Right lobe of liver (tissue), 6 donors: ENCODE data around the gene DMTF1. TPM values are rescaled to one million over a fixed set of nuclear protein-coding genes. Genes with fewer than 3 reads are reported as not detected.

ENCODE experiments used
- ATAC-seq, 4 donors: fragments of 200-7000 bp; cut with Tn5 transposase; one replicate each; pipeline ENCODE4 v1.9.1; 2020; ENCODE audit warnings: mild to moderate bottlenecking in 4 of 4, moderate library complexity in 4 of 4
- DNase-seq, 3 donors: peaks; one replicate each; pipeline ENCODE4 v3.0.0-alpha.2; 2020
- H3K27ac ChIP-seq, 3 donors: fragments of 200-600 bp; one replicate each; pipeline ENCODE4 v1.8.0; 2022
- H3K27me3 ChIP-seq, 2 donors: fragments of 200-600 bp; one replicate each; pipeline ENCODE4 v1.8.0; 2022
- H3K36me3 ChIP-seq, 4 donors: fragments of 200-600 bp; sonication (generic) in 1 of 4; one replicate each; pipeline versions ENCODE4 v1.5.1 to v1.8.0; 2017 to 2022; ENCODE audit warnings: control low read depth in 1 of 4
- H3K4me1 ChIP-seq, 4 donors: fragments of 200-600 bp; sonication (generic) in 1 of 4; one replicate each; pipeline versions ENCODE4 v1.5.1 to v1.8.0; 2017 to 2022; ENCODE audit warnings: control low read depth in 1 of 4
- H3K4me3 ChIP-seq, 3 donors: fragments of 200-600 bp; one replicate each; pipeline ENCODE4 v1.8.0; 2022
- H3K9me3 ChIP-seq, 4 donors: fragments of 200-600 bp; sonication (generic) in 1 of 4; one replicate each; pipeline versions ENCODE4 v1.5.1 to v1.8.0; 2017 to 2022; ENCODE audit warnings: control low read depth in 1 of 4
- CTCF ChIP-seq, 4 donors: fragments of 200-600 bp in 3 of 4; fragments of 450-650 bp in 1 of 4; IDR thresholded peaks; one replicate each; pipeline versions ENCODE4 v1.5.1 to v1.8.0; 2016 to 2022; ENCODE audit warnings: antibody characterized with exemption in 4 of 4, mild to moderate bottlenecking in 2 of 4
- POLR2A ChIP-seq: fragments of 450-650 bp; IDR thresholded peaks from one replicate; pipeline ENCODE4 v1.6.1; 2017; ENCODE audit warnings: antibody characterized with exemption, mild to moderate bottlenecking
- WGBS: methylation state at CpG from one replicate; pipeline ENCODE4 v1.1.6; 2018; ENCODE audit warnings: low coverage, low lambda C conversion rate; ENCODE audit not compliant: insufficient coverage; ENCODE audit errors: missing lambda C conversion rate; 5-methylcytosine and 5-hydroxymethylcytosine counted together
- intact Hi-C, 2 donors: fragments of 100-400 bp; cut with DNase I; formaldehyde crosslinking; loops; one replicate each; pipeline versions ENCODE4 v1.11.2 to v1.14.1; 2022
- total RNA-seq, 6 experiments: library from RNA; depleted of rRNA in 2 of 6; stranded (reverse); fragments of >200 nt in 2 of 6; fragmentation: NEBNext Ultra II Directional in 3 of 6; extraction: Animal tissue kit (Norgen Biotek cat#: 25700) in 3 of 6; gene quantifications; one replicate each; pipeline versions ENCODE4 v1.1.0 to v1.2.4, GENCODE V29; 2016 to 2023
- donor health status: DM: no; HTN: yes; CAD: no.
- donor health status: DM: no; HTN: no; CAD: no.
- donor health status: DM: no; HTN: no; CAD: no.
- donor health status: DM: no; HTN: yes; CAD: no.
- donor health status: DM: no; HTN: yes; CAD: no.

DMTF1 gene
- total RNA-seq, 6 experiments from 2014 or later: 16.7 to 28.1 (median 22.2) TPM

GRCh38 chr7:87187120-87187519 lies 34.9 kb downstream of the DMTF1 start:
- 100% methylated on average over 1 of the region's 2 CpGs for WGBS
- H3K36me3 ChIP-seq: peaks cover 4 to 92% (median 28%) of the 10 kb centered on the region in 4 donors
- intact Hi-C loops: no loop called here
- H3K9me3 ChIP-seq: no peaks in the 10 kb centered on the region
- ATAC-seq (no peak), DNase-seq (no peak)
- no peak for TF ChIP-seq POLR2A
- TF ChIP-seq CTCF (IDR thresholded peaks at IDR 0.05): no peak
- H3K4me3 ChIP-seq: no peak overlapping the region
- H3K27ac ChIP-seq: no peak overlapping the region
- no peaks in the 10 kb centered on the region for H3K27me3 ChIP-seq
- no peaks in the 10 kb centered on the region for H3K4me1 ChIP-seq

- H3K9me3 ChIP-seq: no peaks in the 10 kb centered on the region
- no peaks in the 10 kb centered on the region for H3K27me3 ChIP-seq
- intact Hi-C loops: no loop called here
- DNase-seq (no peak), ATAC-seq (no peak)
- WGBS: 90% methylated on average over 2 of the region's 2 CpGs
- peaks cover 4 to 92% (median 30%) of the 10 kb centered on the region in 4 donors for H3K36me3 ChIP-seq
- no peak overlapping the region for H3K4me3 ChIP-seq
- H3K27ac ChIP-seq: no peak overlapping the region
- no peak for TF ChIP-seq POLR2A
- no peak for TF ChIP-seq CTCF (IDR thresholded peaks at IDR 0.05)
- no peaks in the 10 kb centered on the region for H3K4me1 ChIP-seq
Measured at GRCh38 chr7:87188930-87189329, 36.7 kb downstream of the DMTF1 start.

- Histone ChIP-seq H3K27me3 (no peaks in the 10 kb centered on the region), H3K4me3 (no peak overlapping the region), H3K9me3 (no peaks in the 10 kb centered on the region), H3K4me1 (no peaks in the 10 kb centered on the region), H3K36me3 (peaks cover 4 to 94% (median 39%) of the 10 kb centered on the region in 4 donors), H3K27ac (no peak overlapping the region)
- TF ChIP-seq CTCF (IDR thresholded peaks at IDR 0.05) (no peak), POLR2A (no peak)
- DNase-seq (no peak), ATAC-seq (no peak)
- intact Hi-C loops: no loop called here
- WGBS: 89% methylated on average over 3 of the region's 3 CpGs
Measured at GRCh38 chr7:87190783-87191182, 38.5 kb downstream of the DMTF1 start.

GRCh38 chr7:87192784-87193487 lies 40.7 kb downstream of the DMTF1 start:
- H3K27ac ChIP-seq: no peak overlapping the region
- H3K9me3 ChIP-seq: no peaks in the 10 kb centered on the region
- no peaks in the 10 kb centered on the region for H3K4me1 ChIP-seq
- intact Hi-C loops: no loop called here
- no peak for TF ChIP-seq CTCF (IDR thresholded peaks at IDR 0.05)
- no peak for ATAC-seq
- DNase-seq: no peak
- 75% methylated on average over 6 of the region's 6 CpGs for WGBS
- no peak overlapping the region for H3K4me3 ChIP-seq
- peaks cover 4 to 90% (median 44%) of the 10 kb centered on the region in 4 donors for H3K36me3 ChIP-seq
- no peaks in the 10 kb centered on the region for H3K27me3 ChIP-seq
